Thyroid gland (tissue), 4 donors: ENCODE results near the gene RPTOR. TPM values are rescaled to one million over a fixed set of nuclear protein-coding genes. Genes with fewer than 3 reads are reported as not detected.

Source experiments
- DNase-seq, 2 donors: peaks; one replicate each; pipeline ENCODE4 v3.0.0-alpha.2; 2019
- H3K27ac ChIP-seq, 3 donors: fragments of 200-600 bp; sonication (generic); 1 replicate in 2 of 3; 2 replicates in 1 of 3; pipeline ENCODE4 v1.5.1; 2016 to 2019; ENCODE audit warnings: mild to moderate bottlenecking in 1 of 3, moderate library complexity in 1 of 3
- H3K27me3 ChIP-seq: fragments of 200-600 bp; sonication (generic); one replicate; pipeline ENCODE4 v1.5.1; 2019
- H3K36me3 ChIP-seq, 2 donors: fragments of 200-600 bp; sonication (generic); one replicate each; pipeline ENCODE4 v1.5.1; 2016 to 2019
- H3K4me1 ChIP-seq, 2 donors: fragments of 200-600 bp; sonication (generic); one replicate each; pipeline ENCODE4 v1.5.1; 2017 to 2019
- H3K4me3 ChIP-seq, 3 donors: fragments of 200-600 bp; sonication (generic); replicated peaks in 1 of 3; 1 replicate in 2 of 3; 2 replicates in 1 of 3; pipeline ENCODE4 v1.5.1; 2016; ENCODE audit warnings: mild to moderate bottlenecking in 1 of 3
- H3K9me3 ChIP-seq: fragments of 200-600 bp; sonication (generic); one replicate; pipeline ENCODE4 v1.5.1; 2017
- CTCF ChIP-seq, 6 experiments: fragments of 200-600 bp in 3 of 6; fragments of 450-650 bp in 3 of 6; sonication (generic) in 3 of 6; IDR thresholded peaks; one replicate each; pipeline ENCODE4 v1.5.1; 2016 to 2019; ENCODE audit warnings: antibody characterized with exemption in 6 of 6, mild to moderate bottlenecking in 2 of 6, inconsistent platforms in 1 of 6, moderate library complexity in 1 of 6
- POLR2A ChIP-seq, 2 donors: fragments of 450-650 bp; IDR thresholded peaks; one replicate each; pipeline ENCODE4 v1.6.1; 2017; ENCODE audit warnings: antibody characterized with exemption in 2 of 2, mild to moderate bottlenecking in 2 of 2, moderate library complexity in 1 of 2
- WGBS, 2 donors: methylation state at CpG; one replicate each; pipeline ENCODE4 v1.1.5; 2017; 5-methylcytosine and 5-hydroxymethylcytosine counted together
- intact Hi-C: fragments of 100-400 bp; cut with DNase I; formaldehyde crosslinking; loops from one replicate; pipeline ENCODE4 v1.15.1; 2023
- total RNA-seq, 4 donors: library from RNA; depleted of rRNA; stranded (reverse); fragments of >200 nt; gene quantifications; one replicate each; pipeline ENCODE4 v1.2.3, GENCODE V29; 2016

The RPTOR gene
- total RNA-seq, 4 donors from 2014 or later: 24.2 to 58.1 (median 34.5) TPM

- Histone ChIP-seq H3K4me3 (no peak overlapping the region), H3K4me1 (peaks cover 5 to 24% of the 10 kb centered on the region in 2 donors), H3K27ac (no peak overlapping the region), H3K36me3 (peaks cover 25% of the 10 kb centered on the region in 2 donors), H3K9me3 (no peaks in the 10 kb centered on the region), H3K27me3 (no peaks in the 10 kb centered on the region)
- TF ChIP-seq POLR2A (IDR thresholded peaks at IDR 0.05): no peak
- no peak for TF ChIP-seq CTCF (IDR thresholded peaks at IDR 0.05)
- WGBS, 2 donors: 45 to 50% methylated on average over 21 of the region's 21 CpGs
- peak; percentile 58 to 65 for DNase-seq
- intact Hi-C loops: no loop called here
Measured at GRCh38 chr17:81002409-81003361, 458.0 kb downstream of the RPTOR start.

GRCh38 chr17:81003711-81004475, 459.3 kb downstream of the RPTOR start:
- no peak overlapping the region for H3K27ac ChIP-seq
- WGBS, 2 donors: 16 to 19% methylated on average over 13 to 14 of the region's 72 CpGs
- intact Hi-C loops: no loop called here
- H3K9me3 ChIP-seq: no peaks in the 10 kb centered on the region
- no peak for DNase-seq
- no peaks in the 10 kb centered on the region for H3K27me3 ChIP-seq
- peaks cover 13% of the 10 kb centered on the region in 2 donors for H3K36me3 ChIP-seq
- no peak for TF ChIP-seq POLR2A (IDR thresholded peaks at IDR 0.05)
- TF ChIP-seq CTCF (IDR thresholded peaks at IDR 0.05): no peak
- H3K4me1 ChIP-seq: peaks cover 5 to 24% of the 10 kb centered on the region in 2 donors
- no peak overlapping the region for H3K4me3 ChIP-seq

DNA sequence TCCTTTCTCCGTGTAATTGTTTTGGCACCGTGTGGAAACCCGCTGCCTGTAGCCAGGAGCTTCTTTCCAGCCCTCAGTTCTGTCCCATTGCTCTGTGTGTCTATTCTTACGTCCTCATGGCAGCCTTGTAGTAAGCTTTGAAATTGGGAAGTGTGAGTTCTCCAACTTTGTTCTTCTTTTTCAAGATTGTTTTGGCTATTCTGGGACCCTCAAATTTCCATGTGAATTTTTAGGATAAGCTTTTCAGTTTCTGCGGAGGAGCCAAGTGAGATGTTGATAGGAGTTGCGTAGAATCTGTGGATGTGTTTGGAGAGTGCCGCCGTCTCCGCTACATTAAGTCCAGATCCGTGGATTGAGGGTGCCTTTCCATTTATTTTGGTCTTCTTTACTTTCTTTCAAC, 462.3 kb downstream of the RPTOR start:
- WGBS, 2 donors: 72% methylated on average over 10 of the region's 10 CpGs
- intact Hi-C loops: no loop called here
- Histone ChIP-seq H3K27ac (no peak overlapping the region), H3K4me3 (no peak overlapping the region), H3K36me3 (no peaks in the 10 kb centered on the region), H3K4me1 (peaks cover 4 to 22% of the 10 kb centered on the region in 2 donors), H3K27me3 (no peaks in the 10 kb centered on the region), H3K9me3 (no peaks in the 10 kb centered on the region)
- TF ChIP-seq CTCF (IDR thresholded peaks at IDR 0.05) (no peak), POLR2A (IDR thresholded peaks at IDR 0.05) (no peak)
- DNase-seq: no peak

DNA sequence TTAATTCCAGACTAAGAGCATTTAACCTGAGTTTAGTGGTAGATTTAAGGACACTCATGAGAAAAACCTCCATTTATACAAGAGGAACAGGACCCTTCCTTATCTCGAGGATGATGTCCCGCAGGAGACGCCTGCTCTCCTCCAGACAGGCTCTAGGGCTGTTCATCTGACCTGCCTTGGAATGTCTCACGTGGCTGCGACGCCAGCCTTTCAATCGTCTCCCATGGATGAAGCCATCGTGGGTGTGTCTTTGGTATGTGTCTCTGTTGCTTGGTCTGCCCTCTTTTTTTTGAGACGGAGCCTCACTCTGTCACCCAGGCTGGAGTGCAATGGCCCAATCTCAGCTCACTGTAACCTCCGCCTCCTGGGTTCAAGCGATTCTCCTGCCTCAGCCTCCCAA, 463.5 kb downstream of the RPTOR start:
- H3K36me3 ChIP-seq: no peaks in the 10 kb centered on the region
- DNase-seq: no peak
- no peak overlapping the region for H3K27ac ChIP-seq
- peaks cover 0 to 13% of the 10 kb centered on the region in 2 donors for H3K4me1 ChIP-seq
- intact Hi-C loops: no loop called here
- 72 to 88% methylated on average over 9 to 11 of the region's 11 CpGs for WGBS, 2 donors
- no peaks in the 10 kb centered on the region for H3K9me3 ChIP-seq
- no peak for TF ChIP-seq POLR2A (IDR thresholded peaks at IDR 0.05)
- TF ChIP-seq CTCF (IDR thresholded peaks at IDR 0.05): no peak
- no peaks in the 10 kb centered on the region for H3K27me3 ChIP-seq
- H3K4me3 ChIP-seq: no peak overlapping the region
